Endothelial cell of umbilical vein (primary cell): Measurements from ENCODE around the gene SCYGR1. TPM values are rescaled to one million over a fixed set of nuclear protein-coding genes. Genes with fewer than 3 reads are reported as not detected.

Experiments
- BruUV-seq: library from RNA; stranded (reverse); fragments of 400-500 nt; replicated peaks from 2 replicates; lab custom pipeline; 2021; lab: Mats Ljungman, UMichigan
- CTCF ChIA-PET: fragments of 300-600, 350-600 bp; sonication (Branson Sonifier 250); formaldehyde crosslinking; loops from one replicate; lab custom pipeline; 2021; ENCODE audit warnings: antibody characterized with exemption, inconsistent platforms; lab: Charles Lee
- POLR2A ChIA-PET: fragments of 300-600, 350-600 bp; sonication (Branson Sonifier 250); formaldehyde crosslinking; loops from one replicate; lab custom pipeline; 2021; ENCODE audit warnings: antibody characterized with exemption, inconsistent platforms; lab: Charles Lee
- DNase-seq: peaks from one replicate; pipeline ENCODE4 v3.0.0-alpha.2; 2011; ENCODE audit warnings: low read depth, low spot score
- FAIRE-seq: peaks from 2 replicates; lab custom pipeline; 2011; peaks lifted over from hg19 to GRCh38; lab: Jason Lieb, UNC
- H2AFZ ChIP-seq: 2 replicates; pipeline ENCODE4 v1.6.0; 2012; ENCODE audit warnings: low read depth, low read length, control low read depth, inconsistent platforms
- H3K27ac ChIP-seq: 2 replicates; pipeline ENCODE4 v1.5.1; 2011; ENCODE audit warnings: low read depth, mild to moderate bottlenecking, control low read depth, low read length, moderate library complexity; ENCODE audit not compliant: insufficient read depth
- H3K27me3 ChIP-seq, 2 experiments: 2 replicates each; pipeline versions ENCODE4 v1.6.0 to v1.6.1; 2011; ENCODE audit warnings: low read length in 2 of 2, mixed read lengths in 1 of 2; ENCODE audit not compliant: control insufficient read depth in 2 of 2, insufficient read depth in 2 of 2
- H3K36me3 ChIP-seq, 2 experiments: 2 replicates in 1 of 2; 3 replicates in 1 of 2; pipeline ENCODE4 v1.5.1; 2011; ENCODE audit warnings: low read length in 2 of 2, mild to moderate bottlenecking in 1 of 2, moderate library complexity in 1 of 2; ENCODE audit not compliant: control insufficient read depth in 2 of 2, insufficient read depth in 2 of 2; ENCODE audit errors: extremely low read depth in 1 of 2
- H3K4me1 ChIP-seq: 3 replicates; pipeline ENCODE4 v1.5.1; 2011; ENCODE audit warnings: mild to moderate bottlenecking, low read length; ENCODE audit not compliant: control insufficient read depth, insufficient read depth; ENCODE audit errors: extremely low read depth
- H3K4me2 ChIP-seq: 2 replicates; pipeline ENCODE4 v1.6.1; 2011; ENCODE audit warnings: low read length, control low read depth, mixed read lengths; ENCODE audit not compliant: insufficient read depth
- H3K4me3 ChIP-seq, 3 experiments: fragments of 200-600 bp in 1 of 3; sonication (generic), shearing (Covaris generic) in 1 of 3; replicated peaks in 1 of 3; 2 replicates each; pipeline ENCODE4 v1.5.1; 2011 to 2016; ENCODE audit warnings: control low read depth in 3 of 3, low read length in 3 of 3, mild to moderate bottlenecking in 2 of 3, inconsistent platforms in 1 of 3, low read depth in 1 of 3, moderate library complexity in 1 of 3; ENCODE audit not compliant: insufficient read depth in 1 of 3
- H3K79me2 ChIP-seq: 2 replicates; pipeline ENCODE4 v1.6.0; 2012; ENCODE audit warnings: low read length, inconsistent platforms; ENCODE audit not compliant: control insufficient read depth, insufficient read depth
- H3K9ac ChIP-seq: replicated peaks from 2 replicates; pipeline ENCODE3; 2011; ENCODE audit warnings: low read length, control low read depth; ENCODE audit not compliant: insufficient read depth; ENCODE audit errors: extremely low read depth
- H3K9me1 ChIP-seq: replicated peaks from 3 replicates; pipeline ENCODE4 v1.6.0; 2011; ENCODE audit warnings: mild to moderate bottlenecking, low read length; ENCODE audit not compliant: control insufficient read depth, insufficient read depth; ENCODE audit errors: extremely low read depth
- H3K9me3 ChIP-seq: replicated peaks from 2 replicates; pipeline ENCODE4 v1.5.1; 2012; ENCODE audit warnings: low read length, inconsistent platforms; ENCODE audit not compliant: control insufficient read depth, insufficient read depth
- H4K20me1 ChIP-seq: replicated peaks from 2 replicates; pipeline ENCODE3; 2011; ENCODE audit warnings: mild to moderate bottlenecking, low read length; ENCODE audit not compliant: control insufficient read depth, insufficient read depth; ENCODE audit errors: extremely low read depth
- EZH2 ChIP-seq: IDR thresholded peaks from 2 replicates; pipeline ENCODE4 v1.6.1; 2012; ENCODE audit warnings: borderline replicate concordance, low read depth, mild to moderate bottlenecking, moderate library complexity, low read length, inconsistent platforms; ENCODE audit not compliant: severe bottlenecking
- FOS ChIP-seq: IDR thresholded peaks from 2 replicates; pipeline ENCODE4 v1.6.1; 2011; ENCODE audit warnings: mild to moderate bottlenecking, low read length, moderate library complexity, borderline replicate concordance; ENCODE audit not compliant: insufficient read depth
- GATA2 ChIP-seq: IDR thresholded peaks from 2 replicates; pipeline ENCODE4 v1.7.0; 2011; ENCODE audit warnings: low read depth, mild to moderate bottlenecking, moderate library complexity, mixed read lengths, low read length; ENCODE audit not compliant: insufficient read length, insufficient read depth
- JUN ChIP-seq: IDR thresholded peaks from 2 replicates; pipeline ENCODE4 v1.6.1; 2011; ENCODE audit warnings: borderline replicate concordance, low read depth; ENCODE audit not compliant: insufficient read length, insufficient read depth
- MYC ChIP-seq: IDR thresholded peaks from one replicate; pipeline ENCODE4 v1.6.1; 2011; ENCODE audit warnings: mild to moderate bottlenecking, low read depth, low read length
- POLR2A ChIP-seq: IDR thresholded peaks from 2 replicates; pipeline ENCODE4 v1.6.1; 2012; ENCODE audit warnings: low read depth, mild to moderate bottlenecking, control low read depth, low read length
- POLR2AphosphoS5 ChIP-seq: IDR thresholded peaks from 2 replicates; pipeline ENCODE4 v1.6.1; 2012; ENCODE audit warnings: low read depth, mild to moderate bottlenecking, control low read depth, low read length, moderate library complexity; ENCODE audit not compliant: insufficient read depth
- dilution Hi-C: fragments of 300-500 bp; cut with MboI; formaldehyde crosslinking; loops from one replicate; pipeline ENCODE4 v1.15.0; 2019; ENCODE audit warnings: low sequenced_read_pairs; ENCODE audit not compliant: extremely low pct_ligation_motif_present
- intact Hi-C: fragments of 100-400 bp; cut with micrococcal nuclease; formaldehyde crosslinking; loops from one replicate; pipeline ENCODE4 v1.10.0; 2022
- polyA plus RNA-seq, 4 experiments: library from polyadenylated mRNA; depleted of rRNA in 3 of 4; stranded (reverse) in 3 of 4; unstranded in 1 of 4; fragments of >200 nt; gene quantifications; 2 replicates each; pipeline versions ENCODE4 v1.2.1 to v1.2.3, GENCODE V29; 2011 to 2012; ENCODE audit warnings: missing spikeins in 1 of 4
- total RNA-seq: library from RNA; stranded (reverse); gene quantifications from 2 replicates; pipeline ENCODE4 v1.2.3, GENCODE V29; 2021
- TF ChIP-seq, protein P1 (sequence below), 2 donors: IDR thresholded peaks; 1 replicate in 1 of 2; 2 replicates in 1 of 2; pipeline ENCODE4 v1.5.1; 2011; ENCODE audit warnings: low read length in 2 of 2, mild to moderate bottlenecking in 2 of 2, moderate library complexity in 2 of 2, control low read depth in 1 of 2, inconsistent platforms in 1 of 2, low read depth in 1 of 2; ENCODE audit not compliant: insufficient read depth in 1 of 2; ENCODE audit errors: extremely low read depth in 1 of 2
- TF ChIP-seq, protein P2 (sequence below): IDR thresholded peaks from 2 replicates; pipeline ENCODE4 v1.6.1; 2011; ENCODE audit not compliant: insufficient read depth, insufficient read length

The SCYGR1 gene
- total and polyA plus RNA-seq, 2 donors (not counting 3 experiments of a cell fraction or from before 2014, with no cell fraction given), result not detected

DNA sequence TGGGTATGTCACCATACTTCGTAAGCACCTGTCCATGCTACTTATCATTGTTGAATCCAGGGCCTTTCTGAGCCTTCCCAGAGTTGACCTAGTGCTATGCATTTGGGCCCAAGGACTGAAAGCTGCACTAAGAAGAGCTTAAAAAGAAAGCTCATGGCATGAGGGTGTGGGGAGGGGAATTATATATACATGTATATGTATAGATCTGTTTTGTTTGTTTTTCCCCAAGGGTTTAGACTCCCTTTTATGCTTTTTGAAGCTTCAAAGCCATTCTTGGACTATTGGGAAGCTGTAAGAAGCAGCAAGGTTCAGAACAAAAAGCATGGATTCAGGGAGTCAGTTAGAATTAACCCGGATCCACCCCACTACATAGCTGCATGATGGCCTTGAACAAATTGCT, 39.4 kb downstream of the SCYGR1 start:
- CTCF ChIA-PET, result interaction anchor here (0.7 to 1.4 kb wide), 3 partner anchors 10 to 310 kb away, joined by 3 to 5 read pairs (median 3); no protein-coding TSS in a partner anchor
- FAIRE-seq (no peak), DNase-seq (no peak)
- Histone ChIP-seq H3K4me1 (no peaks in the 10 kb centered on the region), H4K20me1 (no peaks in the 10 kb centered on the region), H3K79me2 (no peaks in the 10 kb centered on the region), H2AFZ (no peak overlapping the region), H3K36me3 (peaks cover 2 to 5% of the 10 kb centered on the region in 2 experiments), H3K27me3 (no peaks in the 10 kb centered on the region), H3K4me3 (no peak overlapping the region), H3K4me2 (no peak overlapping the region), H3K27ac (no peak overlapping the region), H3K9me1 (no peaks in the 10 kb centered on the region), H3K9me3 (no peaks in the 10 kb centered on the region), H3K9ac (no peak overlapping the region)
- dilution Hi-C loops (no loop called here), intact Hi-C loops (no loop called here)
- no TSS peak for BruUV-seq
- POLR2A ChIA-PET, result no interaction called here
- TF ChIP-seq, protein P1, sequence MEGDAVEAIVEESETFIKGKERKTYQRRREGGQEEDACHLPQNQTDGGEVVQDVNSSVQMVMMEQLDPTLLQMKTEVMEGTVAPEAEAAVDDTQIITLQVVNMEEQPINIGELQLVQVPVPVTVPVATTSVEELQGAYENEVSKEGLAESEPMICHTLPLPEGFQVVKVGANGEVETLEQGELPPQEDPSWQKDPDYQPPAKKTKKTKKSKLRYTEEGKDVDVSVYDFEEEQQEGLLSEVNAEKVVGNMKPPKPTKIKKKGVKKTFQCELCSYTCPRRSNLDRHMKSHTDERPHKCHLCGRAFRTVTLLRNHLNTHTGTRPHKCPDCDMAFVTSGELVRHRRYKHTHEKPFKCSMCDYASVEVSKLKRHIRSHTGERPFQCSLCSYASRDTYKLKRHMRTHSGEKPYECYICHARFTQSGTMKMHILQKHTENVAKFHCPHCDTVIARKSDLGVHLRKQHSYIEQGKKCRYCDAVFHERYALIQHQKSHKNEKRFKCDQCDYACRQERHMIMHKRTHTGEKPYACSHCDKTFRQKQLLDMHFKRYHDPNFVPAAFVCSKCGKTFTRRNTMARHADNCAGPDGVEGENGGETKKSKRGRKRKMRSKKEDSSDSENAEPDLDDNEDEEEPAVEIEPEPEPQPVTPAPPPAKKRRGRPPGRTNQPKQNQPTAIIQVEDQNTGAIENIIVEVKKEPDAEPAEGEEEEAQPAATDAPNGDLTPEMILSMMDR (IDR thresholded peaks at IDR 0.05; ENCODE audit: extremely low read depth in 1 of 2, insufficient read depth in 1 of 2, low read depth in 1 of 2, low read length in 2 of 2), result no peak
- no peak for TF ChIP-seq POLR2A
- TF ChIP-seq EZH2, result no peak
- TF ChIP-seq, protein P2, sequence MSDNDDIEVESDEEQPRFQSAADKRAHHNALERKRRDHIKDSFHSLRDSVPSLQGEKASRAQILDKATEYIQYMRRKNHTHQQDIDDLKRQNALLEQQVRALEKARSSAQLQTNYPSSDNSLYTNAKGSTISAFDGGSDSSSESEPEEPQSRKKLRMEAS, result no peak
- no peak for TF ChIP-seq POLR2AphosphoS5
- TF ChIP-seq JUN, result no peak
- TF ChIP-seq FOS, result no peak
- no peak for TF ChIP-seq GATA2
- no peak for TF ChIP-seq MYC
